ENCODE results near the gene ADI1.

Gene ADI1

DNA sequence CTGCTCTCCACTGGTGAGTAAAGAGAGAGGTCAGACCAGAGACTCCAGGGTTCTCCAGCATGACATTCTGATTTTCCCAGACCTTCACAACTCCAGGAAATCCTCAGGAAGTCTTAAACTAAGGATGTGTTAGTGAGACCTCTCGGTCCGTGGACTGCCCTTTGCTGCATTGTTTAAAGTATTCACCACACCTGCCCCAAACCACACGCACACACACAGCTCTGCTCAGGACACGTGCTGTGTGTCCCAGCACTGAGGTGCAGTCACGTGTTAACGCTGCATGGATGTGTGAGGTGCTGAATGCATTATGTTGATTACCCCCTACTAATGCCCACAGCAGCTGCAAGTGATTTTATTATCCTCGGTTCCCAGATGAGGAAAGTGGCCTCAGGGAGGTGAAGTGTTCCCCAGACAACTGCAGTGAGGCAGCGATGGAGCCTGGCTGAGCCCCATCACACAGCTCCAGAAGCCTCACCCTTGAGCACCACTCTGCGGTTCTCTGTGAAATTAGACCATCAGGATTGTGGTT lies 71.5 kb downstream of the ADI1 start:
- TF ChIP-seq REST (IDR thresholded peaks at IDR 0.05; ENCODE audit: insufficient read depth in 1 of 2, low read depth in 2 of 2, low read length in 2 of 2) = no peak
- TF ChIP-seq TAF1 (IDR thresholded peaks at IDR 0.05; ENCODE audit: borderline replicate concordance, insufficient read depth, low read length) = no peak
- no peak for TF ChIP-seq FOXP2 (optimal IDR thresholded peaks at IDR 0.05; ENCODE audit: borderline replicate concordance, extremely low read depth, extremely low read length, insufficient read depth)
- no peak for TF ChIP-seq POLR2AphosphoS5 (IDR thresholded peaks at IDR 0.05; ENCODE audit: low read depth, low read length)
- no peak for TF ChIP-seq SIN3A (IDR thresholded peaks at IDR 0.05; ENCODE audit: borderline replicate concordance, insufficient read depth, low read length)
